ENCODE measurements around the gene MISP3.

The MISP3 gene

GRCh38 chr19:14061751-14062557, 10.6 kb upstream of the MISP3 start, which contains the start of gene PALM3:
PALM3 (minus strand) TSS chr19:14062076; CDS start chr19:14061980, 96 bp downstream.
- Histone ChIP-seq H3K4me3 (ENCODE audit: low read length) (no peak within 1 kb of the TSS), H3K27me3 (ENCODE audit: low read depth, low read length) (peaks cover 29% of the 10 kb centered on the region), H3K27ac (ENCODE audit: low read length) (no peak within 1 kb of the TSS), H3K9ac (ENCODE audit: low read length) (no peak within 1 kb of the TSS), H2AFZ (ENCODE audit: low read depth, low read length) (no peak within 1 kb of the TSS), H3K4me2 (ENCODE audit: low read length) (0 out of 2 replicates have a peak within 1 kb of the TSS, but pooled peaks have one; percentile 6), H3K79me2 (ENCODE audit: low read length) (no peaks in the 10 kb centered on the region), H3K4me1 (ENCODE audit: low read length) (0 out of 2 replicates have a peak, but pooled peaks cover 2% of the 10 kb centered on the region), H3K36me3 (replicated peaks; ENCODE audit: low read depth, low read length) (no peaks in the 10 kb centered on the region), H4K20me1 (ENCODE audit: insufficient read depth, low read length) (no peaks in the 10 kb centered on the region), H3K9me3 (ENCODE audit: insufficient read depth, low read length) (no peaks in the 10 kb centered on the region)
- TF ChIP-seq CTCF (IDR thresholded peaks at IDR 0.05; ENCODE audit: low read depth, low read length) (no peak), EZH2phosphoT487 (IDR thresholded peaks at IDR 0.05; ENCODE audit: low read depth) (no peak)

GRCh38 chr19:14062558-14062855, 10.1 kb upstream of the MISP3 start:
- H4K20me1 ChIP-seq (ENCODE audit: insufficient read depth, low read length): no peaks in the 10 kb centered on the region
- H3K9me3 ChIP-seq (ENCODE audit: insufficient read depth, low read length): no peaks in the 10 kb centered on the region
- no peak overlapping the region for H3K4me3 ChIP-seq (ENCODE audit: low read length)
- H3K9ac ChIP-seq (ENCODE audit: low read length): no peak overlapping the region
- TF ChIP-seq CTCF (IDR thresholded peaks at IDR 0.05; ENCODE audit: low read depth, low read length) (no peak), EZH2phosphoT487 (IDR thresholded peaks at IDR 0.05; ENCODE audit: low read depth) (no peak)
- H3K27me3 ChIP-seq (ENCODE audit: low read depth, low read length): peaks cover 29% of the 10 kb centered on the region
- H2AFZ ChIP-seq (ENCODE audit: low read depth, low read length): no peak overlapping the region
- H3K4me2 ChIP-seq (ENCODE audit: low read length): no peak overlapping the region
- H3K4me1 ChIP-seq (ENCODE audit: low read length): 0 out of 2 replicates have a peak, but pooled peaks cover 2% of the 10 kb centered on the region
- H3K27ac ChIP-seq (ENCODE audit: low read length): no peak overlapping the region
- no peaks in the 10 kb centered on the region for H3K79me2 ChIP-seq (ENCODE audit: low read length)
- no peaks in the 10 kb centered on the region for H3K36me3 ChIP-seq (replicated peaks; ENCODE audit: low read depth, low read length)

GRCh38 chr19:14063105-14063504, 9.5 kb upstream of the MISP3 start:
- Histone ChIP-seq H3K36me3 (replicated peaks; ENCODE audit: low read depth, low read length) (no peaks in the 10 kb centered on the region), H3K9ac (ENCODE audit: low read length) (no peak overlapping the region), H4K20me1 (ENCODE audit: insufficient read depth, low read length) (no peaks in the 10 kb centered on the region), H3K9me3 (ENCODE audit: insufficient read depth, low read length) (no peaks in the 10 kb centered on the region), H3K4me2 (ENCODE audit: low read length) (no peak overlapping the region), H3K79me2 (ENCODE audit: low read length) (no peaks in the 10 kb centered on the region), H3K27me3 (ENCODE audit: low read depth, low read length) (peaks cover 28% of the 10 kb centered on the region), H3K27ac (ENCODE audit: low read length) (no peak overlapping the region), H2AFZ (ENCODE audit: low read depth, low read length) (no peak overlapping the region), H3K4me3 (ENCODE audit: low read length) (no peak overlapping the region), H3K4me1 (ENCODE audit: low read length) (0 out of 2 replicates have a peak, but pooled peaks cover 2% of the 10 kb centered on the region)
- TF ChIP-seq EZH2phosphoT487 (IDR thresholded peaks at IDR 0.05; ENCODE audit: low read depth): no peak
- no peak for TF ChIP-seq CTCF (IDR thresholded peaks at IDR 0.05; ENCODE audit: low read depth, low read length)

GRCh38 chr19:14066134-14066533, 6.5 kb upstream of the MISP3 start:
- H2AFZ ChIP-seq (ENCODE audit: low read depth, low read length): no peak overlapping the region
- no peaks in the 10 kb centered on the region for H4K20me1 ChIP-seq (ENCODE audit: insufficient read depth, low read length)
- no peaks in the 10 kb centered on the region for H3K4me1 ChIP-seq (ENCODE audit: low read length)
- no peak overlapping the region for H3K9ac ChIP-seq (ENCODE audit: low read length)
- no peak overlapping the region for H3K4me3 ChIP-seq (ENCODE audit: low read length)
- no peaks in the 10 kb centered on the region for H3K79me2 ChIP-seq (ENCODE audit: low read length)
- peaks cover 10% of the 10 kb centered on the region for H3K27me3 ChIP-seq (ENCODE audit: low read depth, low read length)
- TF ChIP-seq CTCF (IDR thresholded peaks at IDR 0.05; ENCODE audit: low read depth, low read length) (no peak), EZH2phosphoT487 (IDR thresholded peaks at IDR 0.05; ENCODE audit: low read depth) (no peak)
- no peaks in the 10 kb centered on the region for H3K9me3 ChIP-seq (ENCODE audit: insufficient read depth, low read length)
- H3K4me2 ChIP-seq (ENCODE audit: low read length): no peak overlapping the region
- no peaks in the 10 kb centered on the region for H3K36me3 ChIP-seq (replicated peaks; ENCODE audit: low read depth, low read length)
- no peak overlapping the region for H3K27ac ChIP-seq (ENCODE audit: low read length)

Data from OCI-LY3 (cell line).